Measurements from ENCODE around the gene IGF1R.

Gene IGF1R

DNA sequence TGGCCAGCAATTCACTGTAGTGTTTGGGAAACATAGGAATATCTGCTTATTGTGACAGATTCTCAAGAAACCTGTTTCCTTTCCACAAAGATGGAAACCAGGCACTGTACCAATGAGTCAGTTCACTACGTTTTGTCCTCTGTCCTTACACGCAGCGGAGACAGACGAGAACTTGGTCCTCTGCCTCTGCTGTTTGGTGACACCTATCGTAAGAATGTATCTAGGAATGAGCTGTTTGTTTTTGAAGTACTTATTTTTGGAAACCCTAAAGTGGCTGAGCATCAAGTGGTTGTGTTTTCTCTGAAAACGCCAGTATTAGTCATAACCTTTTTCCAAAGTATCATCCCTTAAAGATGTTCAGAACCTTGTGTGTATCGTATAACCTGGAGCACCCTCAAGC, 266.3 kb downstream of the IGF1R start:
- DNase-seq (ENCODE audit: low spot score): peak; percentile 59

DNA sequence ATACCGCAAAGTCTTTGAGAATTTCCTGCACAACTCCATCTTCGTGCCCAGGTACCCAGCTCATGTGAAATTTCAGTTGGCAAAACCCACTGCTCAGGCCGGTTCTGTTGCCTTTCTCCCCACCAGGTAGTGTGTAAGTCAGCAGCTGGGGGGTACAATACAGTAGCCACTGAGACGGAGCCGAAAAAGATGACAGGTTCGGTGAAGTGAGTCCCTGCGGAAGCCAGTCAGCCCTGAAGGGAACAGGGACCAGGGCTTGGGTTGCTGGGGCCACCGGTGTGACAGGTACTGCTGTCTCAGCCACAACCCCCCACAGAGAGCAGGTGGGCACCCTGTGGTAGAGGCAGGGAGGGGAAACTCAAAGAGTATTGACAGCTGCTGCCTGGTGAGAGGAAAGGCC, 268.5 kb downstream of the IGF1R start:
- DNase-seq (ENCODE audit: low spot score): no peak

DNA sequence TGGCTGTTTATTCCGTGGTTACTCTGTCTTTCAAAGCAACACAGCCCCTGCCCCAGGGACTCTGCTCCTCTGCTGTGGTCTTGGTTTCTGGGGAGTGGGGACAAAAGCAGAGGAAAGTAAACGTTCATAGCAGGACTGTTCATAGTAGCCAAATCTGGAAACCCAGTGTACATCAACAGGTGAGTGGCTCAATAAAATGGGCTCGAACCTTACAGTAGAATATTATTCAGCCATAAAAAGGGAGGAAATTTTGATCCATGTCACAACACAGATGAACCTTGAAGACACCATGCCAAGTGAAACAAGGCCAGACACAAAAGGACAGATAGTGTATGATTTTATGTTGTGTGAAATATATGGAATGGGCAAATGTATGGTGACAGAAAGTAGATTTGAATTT, 269.1 kb downstream of the IGF1R start:
- DNase-seq (ENCODE audit: low spot score): no peak

- no peak for DNase-seq (ENCODE audit: low spot score)
Measured at GRCh38 chr15:98920091-98920880, 271.9 kb downstream of the IGF1R start.

DNA sequence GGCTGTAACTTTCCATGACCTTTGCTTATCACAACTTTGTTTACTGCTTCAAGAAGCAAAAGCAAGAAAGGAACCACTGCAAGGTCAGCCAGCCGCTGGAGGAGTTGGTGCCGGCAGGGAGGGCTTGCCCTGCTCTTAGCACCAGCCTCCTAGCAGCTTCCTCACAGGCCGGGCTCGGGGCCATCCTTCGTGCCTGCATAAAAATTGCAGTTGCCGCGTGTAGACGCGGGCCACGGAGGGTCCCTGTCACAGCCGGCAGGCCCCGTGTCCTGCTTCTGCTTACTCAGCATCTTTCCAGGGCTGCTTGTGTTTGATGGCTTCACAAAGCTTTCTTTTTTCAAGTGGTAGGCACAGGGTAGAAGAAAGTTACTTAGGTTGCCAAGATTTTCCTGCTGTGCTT, 274.8 kb downstream of the IGF1R start:
- DNase-seq (ENCODE audit: low spot score): no peak

GRCh38 chr15:98923579-98923978, 275.2 kb downstream of the IGF1R start:
- no peak for DNase-seq (ENCODE audit: low spot score)

- DNase-seq (ENCODE audit: low spot score): no peak
Measured at GRCh38 chr15:98924401-98925049, 276.2 kb downstream of the IGF1R start.

DNA sequence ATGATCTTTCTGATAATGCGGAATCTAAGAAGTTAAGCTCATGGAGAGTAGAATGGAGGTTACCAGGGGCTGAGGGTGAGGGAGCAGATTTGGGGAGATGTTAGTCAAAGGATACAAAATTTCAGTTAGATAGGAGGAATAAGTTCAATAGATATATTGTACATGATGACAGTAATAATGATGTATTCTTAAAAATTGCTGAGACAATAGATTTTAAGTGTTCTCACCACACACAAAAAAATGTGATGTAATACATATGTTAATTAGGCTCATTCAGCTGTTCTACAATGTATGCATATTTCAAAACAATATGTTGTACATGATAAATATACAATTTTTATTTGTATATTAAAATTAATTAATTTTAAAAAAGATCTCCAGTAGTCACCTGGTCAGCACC, 277.9 kb downstream of the IGF1R start:
- no peak for DNase-seq (ENCODE audit: low spot score)

DNA sequence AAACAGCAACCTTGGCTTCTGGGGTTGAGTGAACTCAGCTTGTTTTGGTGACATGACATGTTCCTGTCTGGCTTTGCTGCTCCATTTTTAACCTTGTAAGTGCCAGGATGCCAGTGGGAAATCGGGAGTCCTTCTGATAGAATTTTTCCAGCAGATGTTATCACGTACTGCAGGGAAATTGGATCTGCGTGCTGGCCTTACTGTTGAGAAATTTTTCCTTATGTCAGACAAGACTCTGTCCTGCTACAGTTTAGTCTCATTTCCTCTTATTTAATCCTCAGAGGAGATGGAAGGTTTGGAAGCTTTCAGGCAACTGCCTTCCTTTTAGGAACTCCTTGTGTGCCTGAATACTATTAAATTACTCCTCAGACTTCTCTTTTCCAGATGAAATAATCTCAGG, 278.7 kb downstream of the IGF1R start:
- DNase-seq (ENCODE audit: low spot score): no peak

DNA sequence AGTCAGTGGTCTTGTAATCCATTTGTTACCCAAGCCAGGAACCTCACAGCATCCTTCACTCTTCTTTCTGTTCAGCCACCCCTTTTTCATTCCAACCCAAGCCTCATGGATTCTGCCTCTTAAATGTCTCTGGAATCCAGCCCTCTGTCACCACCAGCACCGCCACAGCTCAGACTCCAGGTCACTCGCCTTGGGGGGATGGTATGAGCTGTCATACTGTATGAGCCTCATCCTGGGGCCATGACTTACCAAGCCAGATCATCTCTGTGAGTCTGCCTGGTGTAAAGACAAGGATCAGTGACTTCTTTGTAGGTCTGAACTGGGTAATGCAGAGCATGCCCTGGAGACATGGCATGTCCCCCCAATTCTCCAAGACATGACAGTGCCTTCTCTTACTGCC, 279.7 kb downstream of the IGF1R start:
- no peak for DNase-seq (ENCODE audit: low spot score)

DNA sequence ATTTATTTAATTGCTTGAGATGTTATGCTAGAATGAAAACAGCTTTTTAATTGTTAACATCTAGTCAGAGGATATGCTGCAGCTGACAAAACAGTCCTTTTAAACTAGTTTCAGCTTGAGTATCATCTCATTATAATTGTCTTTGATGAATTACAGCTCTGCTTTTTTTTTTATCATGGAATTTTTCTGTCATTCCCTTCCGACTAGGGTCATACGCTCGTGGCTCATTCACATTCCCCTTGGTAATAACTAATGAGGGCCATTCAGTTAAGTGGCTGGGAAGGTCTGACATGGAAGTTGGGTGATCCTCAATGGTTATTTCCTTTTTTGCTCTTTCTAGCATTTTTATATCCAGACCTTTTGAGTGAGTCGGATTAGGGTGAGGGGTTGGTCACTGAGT, 282.2 kb downstream of the IGF1R start:
- DNase-seq (ENCODE audit: low spot score): no peak

- no peak for DNase-seq (ENCODE audit: low spot score)
Measured at GRCh38 chr15:98931004-98931403, 282.7 kb downstream of the IGF1R start.

DNA sequence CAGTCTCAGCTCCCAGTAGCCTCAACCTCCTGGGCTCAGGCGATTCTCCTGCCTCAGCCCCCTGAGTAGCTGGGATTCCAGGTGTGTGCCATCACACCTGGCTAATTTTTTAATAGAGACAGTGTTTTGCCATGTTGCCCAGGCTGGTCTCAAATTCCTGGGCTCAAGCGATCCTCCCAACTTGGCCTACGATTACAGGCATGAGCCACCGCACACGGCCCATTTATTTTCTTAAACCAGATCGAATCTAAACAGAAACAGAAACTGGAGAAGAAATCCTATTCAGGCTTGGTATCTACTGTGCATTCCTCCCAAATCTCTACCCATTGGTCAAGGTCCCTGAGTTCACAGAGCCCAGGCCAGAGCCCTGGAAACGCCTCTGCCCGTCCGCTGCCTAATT, 285.1 kb downstream of the IGF1R start:
- no peak for DNase-seq (ENCODE audit: low spot score)

DNA sequence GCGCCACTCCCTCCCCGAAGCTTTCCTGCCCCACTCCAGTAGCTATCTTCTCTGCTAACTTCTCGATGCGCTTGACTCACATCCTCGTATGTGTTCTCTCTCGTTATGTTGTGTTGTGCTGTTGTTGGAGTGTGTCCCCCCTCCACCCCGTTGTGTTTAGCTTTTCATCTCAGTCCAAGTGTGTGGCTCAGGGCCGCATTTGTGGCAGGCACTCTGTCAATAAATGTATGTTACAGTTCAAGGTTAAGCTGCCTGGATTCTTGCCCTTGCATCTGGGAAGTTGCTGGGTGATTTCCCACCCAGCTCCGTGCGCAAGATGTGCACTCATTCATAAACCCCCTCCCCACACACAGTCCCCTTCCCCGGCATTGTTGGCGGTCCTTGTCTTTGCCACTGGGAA, 287.4 kb downstream of the IGF1R start:
- no peak for DNase-seq (ENCODE audit: low spot score)

DNA sequence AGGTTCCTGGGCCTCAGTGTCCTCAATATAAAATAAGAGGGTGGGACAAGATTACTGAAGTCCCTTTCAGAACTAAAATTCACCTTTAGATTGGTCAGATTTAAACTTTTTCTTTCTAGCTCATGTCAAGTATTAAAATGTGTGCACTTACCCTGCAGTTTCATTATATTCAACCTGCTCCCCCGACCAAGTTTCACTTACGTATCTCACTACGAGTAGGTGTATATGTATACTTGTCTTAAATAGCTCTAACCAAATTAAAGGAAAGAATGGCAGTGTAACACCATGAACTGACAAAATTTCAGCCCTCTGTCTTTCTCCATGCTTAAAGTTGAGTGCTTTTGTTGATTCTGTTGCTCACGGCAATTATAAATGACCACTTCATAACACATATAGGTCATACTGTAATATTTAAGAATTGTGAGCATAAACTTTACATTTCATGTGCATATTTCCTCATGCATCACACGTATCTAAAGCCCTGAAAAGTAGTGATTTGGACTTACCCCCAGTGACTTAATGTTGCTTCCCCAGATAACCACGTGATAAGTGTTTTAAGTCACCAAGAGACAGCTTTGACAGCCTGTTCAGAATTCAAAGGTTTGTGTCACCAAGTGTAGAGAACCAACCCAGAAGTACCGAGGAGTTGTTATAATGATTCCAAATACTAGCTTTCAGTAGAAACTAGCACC, 289.2 kb downstream of the IGF1R start:
- no peak for DNase-seq (ENCODE audit: low spot score)

DNA sequence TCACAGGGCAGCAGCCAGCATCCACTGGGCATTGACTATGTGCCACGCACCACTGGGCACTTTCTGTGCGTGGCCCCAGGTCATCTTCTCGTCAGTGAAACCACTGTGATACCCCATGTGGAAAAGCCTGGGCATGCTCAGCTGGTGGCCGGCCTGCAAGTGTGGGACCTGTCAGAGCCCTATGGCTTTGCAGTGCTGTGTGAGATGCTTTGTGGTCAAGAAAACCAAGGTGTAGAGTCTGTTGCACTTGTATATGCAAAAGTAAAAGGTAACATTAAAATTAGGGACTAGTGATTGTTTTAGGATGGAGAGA, 289.7 kb downstream of the IGF1R start:
- DNase-seq (ENCODE audit: low spot score): no peak

GRCh38 chr15:98938799-98939198, 290.5 kb downstream of the IGF1R start:
- no peak for DNase-seq (ENCODE audit: low spot score)

- DNase-seq (ENCODE audit: low spot score): no peak
Measured at GRCh38 chr15:98939311-98940080, 291.2 kb downstream of the IGF1R start.

GRCh38 chr15:98941595-98942255, 293.4 kb downstream of the IGF1R start:
- no peak for DNase-seq (ENCODE audit: low spot score)

GRCh38 chr15:98942431-98942830, 294.1 kb downstream of the IGF1R start:
- DNase-seq (ENCODE audit: low spot score): no peak

DNA sequence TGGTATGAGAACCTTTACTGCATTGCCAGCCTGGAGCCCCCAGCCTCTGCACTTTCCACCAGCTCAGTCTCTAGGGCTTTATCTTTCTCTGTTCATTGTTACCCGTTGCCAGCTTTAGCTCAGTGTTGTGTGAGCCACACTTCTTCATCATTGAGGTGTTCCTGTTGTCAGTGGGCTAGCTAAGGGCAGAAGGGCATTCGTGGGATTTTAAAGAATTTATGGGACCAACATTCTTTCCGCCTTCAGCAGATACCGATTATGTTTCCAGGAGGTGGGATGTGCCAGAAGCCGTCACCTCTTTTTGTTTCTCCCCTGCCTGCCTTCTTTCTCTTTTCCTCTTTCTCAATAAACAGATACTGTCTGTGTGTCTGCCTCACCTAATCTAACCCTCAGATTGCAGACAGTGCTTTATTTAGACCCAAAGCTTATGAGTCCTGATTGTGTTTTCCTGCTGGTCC, 294.7 kb downstream of the IGF1R start:
- DNase-seq (ENCODE audit: low spot score): no peak

- no peak for DNase-seq (ENCODE audit: low spot score)
Measured at GRCh38 chr15:98943601-98944151, 295.3 kb downstream of the IGF1R start.

All from kidney capillary endothelial cell (primary cell).